OCI-LY1 (cell line): ENCODE measurements around the gene IGFBP2.

Experiments
- EZH2 ChIP-seq: fragments of 200-600 bp; sonication (generic), shearing (Covaris generic); IDR thresholded peaks from 2 replicates; pipeline ENCODE4 v1.8.0; 2017; ENCODE audit warnings: borderline replicate concordance, mixed run types, mild to moderate bottlenecking, antibody characterized with exemption, low read length, moderate library complexity, mixed read lengths
- TF ChIP-seq, protein P1 (sequence below): fragments of 200-600 bp; sonication (generic), shearing (Covaris generic); IDR thresholded peaks from 2 replicates; pipeline ENCODE4 v1.5.1; 2017; ENCODE audit warnings: mild to moderate bottlenecking, antibody characterized with exemption, low read length, moderate library complexity, mixed read lengths

GRCh38 chr2:216692636-216693413, 59.6 kb downstream of the IGFBP2 start:
- TF ChIP-seq, protein P1, sequence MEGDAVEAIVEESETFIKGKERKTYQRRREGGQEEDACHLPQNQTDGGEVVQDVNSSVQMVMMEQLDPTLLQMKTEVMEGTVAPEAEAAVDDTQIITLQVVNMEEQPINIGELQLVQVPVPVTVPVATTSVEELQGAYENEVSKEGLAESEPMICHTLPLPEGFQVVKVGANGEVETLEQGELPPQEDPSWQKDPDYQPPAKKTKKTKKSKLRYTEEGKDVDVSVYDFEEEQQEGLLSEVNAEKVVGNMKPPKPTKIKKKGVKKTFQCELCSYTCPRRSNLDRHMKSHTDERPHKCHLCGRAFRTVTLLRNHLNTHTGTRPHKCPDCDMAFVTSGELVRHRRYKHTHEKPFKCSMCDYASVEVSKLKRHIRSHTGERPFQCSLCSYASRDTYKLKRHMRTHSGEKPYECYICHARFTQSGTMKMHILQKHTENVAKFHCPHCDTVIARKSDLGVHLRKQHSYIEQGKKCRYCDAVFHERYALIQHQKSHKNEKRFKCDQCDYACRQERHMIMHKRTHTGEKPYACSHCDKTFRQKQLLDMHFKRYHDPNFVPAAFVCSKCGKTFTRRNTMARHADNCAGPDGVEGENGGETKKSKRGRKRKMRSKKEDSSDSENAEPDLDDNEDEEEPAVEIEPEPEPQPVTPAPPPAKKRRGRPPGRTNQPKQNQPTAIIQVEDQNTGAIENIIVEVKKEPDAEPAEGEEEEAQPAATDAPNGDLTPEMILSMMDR: no peak
- TF ChIP-seq EZH2: no peak
